ENCODE measurements around the gene CLDN18.
A peak's percentile ranks its signal among the peaks of the same experiment; 100 is the strongest.

Gene CLDN18

GRCh38 chr3:138009476-138010272, at the start of gene CLDN18:
TSS of gene CLDN18 (plus strand) at chr3:138010165. CDS start at chr3:138010226, 61 bp downstream.
- DNase-seq (ENCODE audit: low read depth): no peak

GRCh38 chr3:137962251-137962650, 47.7 kb upstream of the CLDN18 start:
- no peak for DNase-seq (ENCODE audit: low read depth)

- no peak for DNase-seq (ENCODE audit: low read depth)
Observed at GRCh38 chr3:137963463-137963862, 46.5 kb upstream of the CLDN18 start.

GRCh38 chr3:137970914-137971831, 38.8 kb upstream of the CLDN18 start:
- peak; percentile 56 for DNase-seq (ENCODE audit: low read depth)

- DNase-seq (ENCODE audit: low read depth): no peak
Observed at GRCh38 chr3:137972396-137972795, 37.6 kb upstream of the CLDN18 start.

- no peak for DNase-seq (ENCODE audit: low read depth)
Observed at GRCh38 chr3:137978328-137978727, 31.6 kb upstream of the CLDN18 start.

GRCh38 chr3:137987723-137988122, 22.2 kb upstream of the CLDN18 start:
- no peak for DNase-seq (ENCODE audit: low read depth)

GRCh38 chr3:137988152-137988551, 21.8 kb upstream of the CLDN18 start:
- no peak for DNase-seq (ENCODE audit: low read depth)

- DNase-seq (ENCODE audit: low read depth): no peak
Observed at GRCh38 chr3:137988982-137989381, 21.0 kb upstream of the CLDN18 start.

GRCh38 chr3:137990427-137990826, 19.5 kb upstream of the CLDN18 start:
- DNase-seq (ENCODE audit: low read depth): no peak

- no peak for DNase-seq (ENCODE audit: low read depth)
Observed at GRCh38 chr3:137992592-137992991, 17.4 kb upstream of the CLDN18 start.

- DNase-seq (ENCODE audit: low read depth): no peak
Observed at GRCh38 chr3:137998121-137999042, 11.6 kb upstream of the CLDN18 start.

- DNase-seq (ENCODE audit: low read depth): no peak
Observed at GRCh38 chr3:138003069-138003468, 6.9 kb upstream of the CLDN18 start.

- DNase-seq (ENCODE audit: low read depth): no peak
Observed at GRCh38 chr3:138005627-138006026, 4.3 kb upstream of the CLDN18 start.

GRCh38 chr3:138007898-138008297, 2.1 kb upstream of the CLDN18 start:
- DNase-seq (ENCODE audit: low read depth): no peak

GRCh38 chr3:138010273-138010590, 267 bp downstream of the CLDN18 start:
- no peak for DNase-seq (ENCODE audit: low read depth)

GRCh38 chr3:138011722-138012121, 1.8 kb downstream of the CLDN18 start:
- DNase-seq (ENCODE audit: low read depth): no peak

- no peak for DNase-seq (ENCODE audit: low read depth)
Observed at GRCh38 chr3:138012526-138012925, 2.6 kb downstream of the CLDN18 start.

- no peak for DNase-seq (ENCODE audit: low read depth)
Observed at GRCh38 chr3:138016065-138016464, 6.1 kb downstream of the CLDN18 start.

- no peak for DNase-seq (ENCODE audit: low read depth)
Observed at GRCh38 chr3:138019281-138020069, 9.5 kb downstream of the CLDN18 start.

- DNase-seq (ENCODE audit: low read depth): no peak
Observed at GRCh38 chr3:138023754-138024153, 13.8 kb downstream of the CLDN18 start.
